Fibroblast of lung (primary cell): Measurements from ENCODE around the gene PRKAG3. TPM values are rescaled to one million over a fixed set of nuclear protein-coding genes. Genes with fewer than 3 reads are reported as not detected.

ENCODE experiments used
- DNase-seq, 2 donors: peaks; one replicate each; pipeline versions ENCODE4 v3.0.0 to v3.0.0-alpha.2; 2010; ENCODE audit warnings: low read depth in 2 of 2
- H2AFZ ChIP-seq: 2 replicates; pipeline ENCODE4 v1.5.1; 2012; ENCODE audit warnings: low read length, control low read depth, inconsistent platforms
- H3K27ac ChIP-seq: 2 replicates; pipeline ENCODE4 v1.5.1; 2011; ENCODE audit warnings: low read length, control low read depth; ENCODE audit not compliant: insufficient read depth
- H3K27me3 ChIP-seq: 2 replicates; pipeline ENCODE4 v1.5.1; 2011; ENCODE audit warnings: mild to moderate bottlenecking, low read length; ENCODE audit not compliant: control insufficient read depth, insufficient read depth
- H3K36me3 ChIP-seq: 2 replicates; pipeline ENCODE4 v1.5.1; 2011; ENCODE audit warnings: low read length; ENCODE audit not compliant: control insufficient read depth, insufficient read depth
- H3K4me1 ChIP-seq: 2 replicates; pipeline ENCODE4 v1.5.1; 2011; ENCODE audit warnings: low read length; ENCODE audit not compliant: control insufficient read depth, insufficient read depth; ENCODE audit errors: extremely low read depth
- H3K4me2 ChIP-seq: 2 replicates; pipeline ENCODE4 v1.5.1; 2011; ENCODE audit warnings: low read length, control low read depth; ENCODE audit not compliant: insufficient read depth; ENCODE audit errors: extremely low read depth
- H3K4me3 ChIP-seq, 4 experiments: fragments of 200-600 bp in 1 of 4; sonication (generic) in 1 of 4; replicated peaks in 1 of 4; 2 replicates each; pipeline ENCODE4 v1.5.1; 2011 to 2016; ENCODE audit warnings: low read length in 4 of 4, low read depth in 3 of 4, mild to moderate bottlenecking in 3 of 4, control low read depth in 2 of 4, inconsistent platforms in 1 of 4, mixed read lengths in 1 of 4; ENCODE audit not compliant: insufficient read depth in 1 of 4; ENCODE audit errors: control extremely low read depth in 1 of 4
- H3K79me2 ChIP-seq: 2 replicates; pipeline ENCODE4 v1.5.1; 2012; ENCODE audit warnings: mild to moderate bottlenecking, low read length, inconsistent platforms; ENCODE audit not compliant: control insufficient read depth, insufficient read depth
- H3K9ac ChIP-seq: 2 replicates; pipeline ENCODE4 v1.5.1; 2011; ENCODE audit warnings: mild to moderate bottlenecking, low read length, control low read depth; ENCODE audit not compliant: insufficient read depth
- H3K9me3 ChIP-seq: 2 replicates; pipeline ENCODE4 v1.5.1; 2012; ENCODE audit warnings: low read depth, low read length; ENCODE audit not compliant: control insufficient read depth, insufficient read depth
- H4K20me1 ChIP-seq: 2 replicates; pipeline ENCODE4 v1.5.1; 2011; ENCODE audit warnings: low read length; ENCODE audit not compliant: control insufficient read depth, insufficient read depth; ENCODE audit errors: extremely low read depth
- EZH2 ChIP-seq: IDR thresholded peaks from 2 replicates; pipeline ENCODE4 v1.5.1; 2012; ENCODE audit warnings: low read length, control low read depth, mild to moderate bottlenecking; ENCODE audit errors: missing control alignments
- polyA plus RNA-seq, 2 donors: library from polyadenylated mRNA; depleted of rRNA in 1 of 2; stranded (reverse) in 1 of 2; unstranded in 1 of 2; fragments of >200 nt; gene quantifications; 2 replicates each; pipeline ENCODE4 v1.2.1, GENCODE V29; 2011 to 2012; ENCODE audit warnings: missing spikeins in 1 of 2
- total RNA-seq: library from RNA; depleted of rRNA; stranded (reverse); fragments of >200 nt; gene quantifications from 2 replicates; pipeline ENCODE4 v1.2.1, GENCODE V29; 2014
- TF ChIP-seq, protein P1 (sequence below), 2 donors: IDR thresholded peaks in 1 of 2; conservative IDR thresholded peaks in 1 of 2; 1 replicate in 1 of 2; 2 replicates in 1 of 2; pipeline ENCODE4 v1.5.1; 2011 to 2012; ENCODE audit warnings: low read length in 2 of 2, control low read depth in 1 of 2, inconsistent platforms in 1 of 2, low read depth in 1 of 2, mild to moderate bottlenecking in 1 of 2

Gene PRKAG3
- total and polyA plus RNA-seq, 2 donors (not counting 1 experiment from before 2014, with no cell fraction given) = 0.33 TPM; not detected in 1

DNA sequence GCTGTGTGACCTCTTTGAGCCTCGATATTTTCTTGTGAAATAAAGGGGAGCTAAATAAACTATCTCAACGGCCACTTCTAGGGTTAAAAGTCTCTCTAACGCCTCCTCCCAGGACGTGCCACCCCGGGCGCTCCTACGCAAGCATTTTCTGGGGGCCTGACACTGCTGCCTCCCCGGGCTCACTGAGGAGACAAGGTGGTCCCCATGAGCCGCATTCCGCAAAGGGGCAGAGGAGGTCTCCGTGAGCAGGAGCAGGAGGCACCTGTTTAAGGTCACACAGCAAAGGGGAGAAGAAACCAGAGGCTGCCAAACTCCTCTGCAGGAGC, 48.1 kb upstream of the PRKAG3 start:
- Histone ChIP-seq H3K4me1 (no peaks in the 10 kb centered on the region), H3K79me2 (no peaks in the 10 kb centered on the region), H3K9ac (no peak overlapping the region), H3K4me2 (no peak overlapping the region), H2AFZ (no peak overlapping the region), H3K9me3 (no peaks in the 10 kb centered on the region), H4K20me1 (no peaks in the 10 kb centered on the region), H3K27ac (no peak overlapping the region), H3K4me3 (no peak overlapping the region), H3K27me3 (peaks cover 54% of the 10 kb centered on the region), H3K36me3 (no peaks in the 10 kb centered on the region)
- TF ChIP-seq, protein P1, sequence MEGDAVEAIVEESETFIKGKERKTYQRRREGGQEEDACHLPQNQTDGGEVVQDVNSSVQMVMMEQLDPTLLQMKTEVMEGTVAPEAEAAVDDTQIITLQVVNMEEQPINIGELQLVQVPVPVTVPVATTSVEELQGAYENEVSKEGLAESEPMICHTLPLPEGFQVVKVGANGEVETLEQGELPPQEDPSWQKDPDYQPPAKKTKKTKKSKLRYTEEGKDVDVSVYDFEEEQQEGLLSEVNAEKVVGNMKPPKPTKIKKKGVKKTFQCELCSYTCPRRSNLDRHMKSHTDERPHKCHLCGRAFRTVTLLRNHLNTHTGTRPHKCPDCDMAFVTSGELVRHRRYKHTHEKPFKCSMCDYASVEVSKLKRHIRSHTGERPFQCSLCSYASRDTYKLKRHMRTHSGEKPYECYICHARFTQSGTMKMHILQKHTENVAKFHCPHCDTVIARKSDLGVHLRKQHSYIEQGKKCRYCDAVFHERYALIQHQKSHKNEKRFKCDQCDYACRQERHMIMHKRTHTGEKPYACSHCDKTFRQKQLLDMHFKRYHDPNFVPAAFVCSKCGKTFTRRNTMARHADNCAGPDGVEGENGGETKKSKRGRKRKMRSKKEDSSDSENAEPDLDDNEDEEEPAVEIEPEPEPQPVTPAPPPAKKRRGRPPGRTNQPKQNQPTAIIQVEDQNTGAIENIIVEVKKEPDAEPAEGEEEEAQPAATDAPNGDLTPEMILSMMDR (conservative IDR thresholded peaks at IDR 0.05 in 1 of 2, IDR thresholded peaks at IDR 0.05 in 1 of 2; ENCODE audit: low read depth in 1 of 2, low read length in 2 of 2) = no peak
- no peak for TF ChIP-seq EZH2
- DNase-seq = no peak

- no peaks in the 10 kb centered on the region for H3K4me1 ChIP-seq
- DNase-seq = no peak
- no peak for TF ChIP-seq EZH2
- TF ChIP-seq, protein P1 (conservative IDR thresholded peaks at IDR 0.05 in 1 of 2, IDR thresholded peaks at IDR 0.05 in 1 of 2; ENCODE audit: low read depth in 1 of 2, low read length in 2 of 2) = no peak
- no peaks in the 10 kb centered on the region for H3K9me3 ChIP-seq
- no peak overlapping the region for H3K27ac ChIP-seq
- H3K79me2 ChIP-seq = no peaks in the 10 kb centered on the region
- no peak overlapping the region for H3K4me3 ChIP-seq
- no peak overlapping the region for H2AFZ ChIP-seq
- H3K9ac ChIP-seq = no peak overlapping the region
- no peaks in the 10 kb centered on the region for H4K20me1 ChIP-seq
- H3K27me3 ChIP-seq = peaks cover 53% of the 10 kb centered on the region
- no peak overlapping the region for H3K4me2 ChIP-seq
- no peaks in the 10 kb centered on the region for H3K36me3 ChIP-seq
These were observed 47.5 kb upstream of the PRKAG3 start for GRCh38 chr2:218878926-218879761.

DNA sequence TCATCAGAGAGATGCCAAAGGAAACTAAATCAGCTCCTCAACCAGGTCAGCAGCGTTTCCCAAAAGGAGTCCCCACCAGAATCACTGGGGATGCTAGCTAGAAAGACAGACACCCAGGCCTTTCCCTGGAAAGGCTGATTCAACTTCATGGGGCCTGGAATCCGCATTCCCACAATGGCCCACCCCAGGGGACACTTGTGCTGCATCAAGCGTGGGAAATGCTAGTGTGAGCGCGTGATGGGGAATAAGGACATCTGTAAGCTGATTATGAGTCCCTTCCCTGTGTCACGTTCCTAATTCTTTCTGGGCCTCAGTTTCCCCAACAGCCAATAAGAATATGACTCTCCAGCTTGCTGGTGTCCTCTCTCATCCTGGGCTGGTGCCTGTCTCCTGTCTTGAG, 46.9 kb upstream of the PRKAG3 start:
- H3K79me2 ChIP-seq = no peaks in the 10 kb centered on the region
- peaks cover 52% of the 10 kb centered on the region for H3K27me3 ChIP-seq
- H3K27ac ChIP-seq = no peak overlapping the region
- no peaks in the 10 kb centered on the region for H4K20me1 ChIP-seq
- H3K9ac ChIP-seq = no peak overlapping the region
- no peaks in the 10 kb centered on the region for H3K36me3 ChIP-seq
- no peaks in the 10 kb centered on the region for H3K4me1 ChIP-seq
- no peak overlapping the region for H3K4me2 ChIP-seq
- no peak for DNase-seq
- H2AFZ ChIP-seq = no peak overlapping the region
- H3K4me3 ChIP-seq = no peak overlapping the region
- no peaks in the 10 kb centered on the region for H3K9me3 ChIP-seq
- TF ChIP-seq, protein P1 (conservative IDR thresholded peaks at IDR 0.05 in 1 of 2, IDR thresholded peaks at IDR 0.05 in 1 of 2; ENCODE audit: low read depth in 1 of 2, low read length in 2 of 2) = no peak
- TF ChIP-seq EZH2 = no peak
